Central memory CD8-positive, alpha-beta T cell (primary cell): ENCODE data around the gene BLTP2.
"Not testable (repeated sequence)": the region's sequence is repeated elsewhere in the genome, so short reads cannot be mapped to it uniquely, and the experiment has no call there.

Experiments used
- ATAC-seq: fragments of 150-1000 bp; cut with Tn5 transposase; replicated peaks from 2 replicates; pipeline ENCODE4 v1.10.0; 2022; ENCODE audit warnings: mild to moderate bottlenecking, moderate FRiP score, moderate number of reproducible peaks; ENCODE audit not compliant: poor library complexity, severe bottlenecking; ENCODE audit errors: extremely low read depth
- DNase-seq, 2 donors: peaks; one replicate each; pipeline ENCODE4 v3.0.0; 2021; ENCODE audit warnings: low spot score in 2 of 2
- H3K27ac Mint-ChIP-seq: one replicate; pipeline ENCODE4 v1.8.0; 2022; ENCODE audit warnings: low read depth, mild to moderate bottlenecking, moderate library complexity, mixed read lengths
- H3K27me3 Mint-ChIP-seq: one replicate; pipeline ENCODE4 v1.8.0; 2022; ENCODE audit warnings: mixed read lengths
- H3K36me3 Mint-ChIP-seq: one replicate; pipeline ENCODE4 v1.8.0; 2022; ENCODE audit warnings: mild to moderate bottlenecking, moderate library complexity, mixed read lengths; ENCODE audit not compliant: insufficient read depth
- H3K4me1 Mint-ChIP-seq: one replicate; pipeline ENCODE4 v1.8.0; 2022; ENCODE audit warnings: mixed read lengths
- H3K4me3 Mint-ChIP-seq: one replicate; pipeline ENCODE4 v1.8.0; 2022; ENCODE audit warnings: mild to moderate bottlenecking, moderate library complexity, mixed read lengths
- H3K9me3 Mint-ChIP-seq: one replicate; pipeline ENCODE4 v1.8.0; 2022; ENCODE audit warnings: mixed read lengths

BLTP2 gene

GRCh38 chr17:28612936-28613872 is 31.8 kb downstream of the BLTP2 start:
- no peaks in the 10 kb centered on the region for H3K4me1 Mint-ChIP-seq
- H3K9me3 Mint-ChIP-seq: no peaks in the 10 kb centered on the region
- H3K27me3 Mint-ChIP-seq: no peaks in the 10 kb centered on the region
- no peak overlapping the region for H3K27ac Mint-ChIP-seq
- no peak overlapping the region for H3K4me3 Mint-ChIP-seq
- DNase-seq (no peak), ATAC-seq (no peak)
- H3K36me3 Mint-ChIP-seq: peaks cover 35% of the 10 kb centered on the region

- Mint-ChIP-seq H3K27ac (peak overlapping the region; percentile 47), H3K4me3 (no peak overlapping the region)
- ATAC-seq: no peak
Observed at GRCh38 chr17:28612531-28612930, 32.4 kb downstream of the BLTP2 start.

DNA sequence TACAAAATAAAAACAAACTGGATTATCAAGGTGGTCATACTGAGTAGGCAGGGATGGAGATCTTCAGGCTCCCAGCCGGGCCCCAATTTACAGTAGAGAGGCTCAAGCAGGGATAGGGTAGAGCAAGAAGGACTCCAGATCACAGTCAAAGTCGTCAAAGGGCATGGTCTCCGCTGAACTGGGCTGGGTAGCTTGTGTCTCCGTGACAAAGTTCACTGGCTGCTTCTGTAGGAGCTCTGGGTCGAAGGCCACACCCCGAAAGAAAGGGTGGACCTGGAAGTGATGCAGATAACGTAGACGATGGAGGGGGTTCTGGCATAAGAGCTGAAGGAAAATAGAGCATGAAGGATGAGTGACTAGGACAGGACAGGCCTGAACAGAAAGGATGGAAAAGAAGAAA is 34.6 kb downstream of the BLTP2 start:
- no peak overlapping the region for H3K4me3 Mint-ChIP-seq
- H3K36me3 Mint-ChIP-seq: peaks cover 10% of the 10 kb centered on the region
- no peaks in the 10 kb centered on the region for H3K27me3 Mint-ChIP-seq
- no peaks in the 10 kb centered on the region for H3K9me3 Mint-ChIP-seq
- no peaks in the 10 kb centered on the region for H3K4me1 Mint-ChIP-seq
- peak overlapping the region; percentile 4 for H3K27ac Mint-ChIP-seq
- ATAC-seq (no peak), DNase-seq (no peak)

More at GRCh38 chr17:28612531-28612930, 32.4 kb downstream of the BLTP2 start:
- Mint-ChIP-seq H3K4me1 (no peaks in the 10 kb centered on the region), H3K27me3 (no peaks in the 10 kb centered on the region), H3K36me3 (peaks cover 28% of the 10 kb centered on the region), H3K9me3 (no peaks in the 10 kb centered on the region)
- no peak for DNase-seq

DNA sequence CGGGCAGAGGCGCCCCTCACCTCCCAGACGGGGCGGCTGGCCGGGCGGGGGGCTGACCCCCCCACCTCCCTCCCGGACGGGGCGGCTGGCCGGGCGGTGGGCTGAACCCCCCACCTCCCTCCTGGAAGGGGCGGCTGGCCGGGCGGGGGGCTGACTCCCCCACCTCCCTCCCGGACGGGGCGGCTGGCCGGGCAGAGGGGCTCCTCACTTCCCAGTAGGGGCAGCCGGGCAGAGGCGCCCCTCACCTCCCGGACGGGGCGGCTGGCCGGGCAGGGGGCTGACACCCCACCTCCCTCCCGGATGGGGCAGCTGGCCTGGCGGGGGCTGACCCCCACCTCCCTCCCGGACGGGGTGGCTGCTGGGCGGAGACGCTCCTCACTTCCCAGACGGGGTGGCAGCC is 40.9 kb downstream of the BLTP2 start:
- DNase-seq, H3K27me3 Mint-ChIP-seq, H3K4me1 Mint-ChIP-seq, H3K4me3 Mint-ChIP-seq, H3K27ac Mint-ChIP-seq, H3K9me3 Mint-ChIP-seq, ATAC-seq: not testable (repeated sequence)
- H3K36me3 Mint-ChIP-seq: peaks cover 10% of the 10 kb centered on the region

- Mint-ChIP-seq H3K4me1 (peaks cover 25% of the 10 kb centered on the region), H3K9me3 (no peaks in the 10 kb centered on the region), H3K4me3 (peak overlapping the region; percentile 90), H3K36me3 (peaks cover 14% of the 10 kb centered on the region), H3K27me3 (no peaks in the 10 kb centered on the region), H3K27ac (peak overlapping the region; percentile 95)
- ATAC-seq (peak; percentile 75), DNase-seq (peak in 1 of 2 donors; percentile 63)
Observed at GRCh38 chr17:28599311-28600184, 45.4 kb downstream of the BLTP2 start.

DNA sequence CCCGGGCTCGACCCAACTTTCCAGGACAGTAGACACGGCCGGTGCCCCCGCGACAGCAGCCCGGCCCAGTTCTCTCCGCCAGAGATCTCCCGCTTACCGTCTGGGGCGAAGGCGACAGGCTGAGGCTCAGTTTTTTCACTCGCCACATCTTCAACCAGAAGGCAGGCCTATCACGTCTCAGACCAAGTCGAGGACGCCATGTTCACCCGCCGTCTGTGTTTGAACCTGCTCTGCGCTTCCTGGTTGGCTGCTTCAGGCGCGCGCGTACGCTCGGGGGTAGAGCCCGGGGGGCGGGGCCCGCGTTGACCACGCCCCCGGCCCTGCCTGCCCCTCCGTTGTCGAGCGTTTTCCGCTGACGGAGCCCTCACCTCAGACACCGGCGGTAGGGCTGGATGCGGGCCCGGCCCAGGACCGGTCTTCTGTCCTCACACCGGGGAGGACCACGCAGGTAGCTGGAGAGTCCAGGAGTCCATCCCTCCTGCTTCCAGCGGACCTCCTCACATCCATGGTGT is 46.1 kb downstream of the BLTP2 start, which contains the start of gene SPAG5:
Gene SPAG5 (minus strand): TSS at position 227 of the 512 bp plus-strand sequence. CDS start 79 bp downstream, at position 148.
- peak; percentile 89 for ATAC-seq
- H3K27me3 Mint-ChIP-seq: no peaks in the 10 kb centered on the region
- peak within 1 kb of the TSS; percentile 95 for H3K27ac Mint-ChIP-seq

DNA sequence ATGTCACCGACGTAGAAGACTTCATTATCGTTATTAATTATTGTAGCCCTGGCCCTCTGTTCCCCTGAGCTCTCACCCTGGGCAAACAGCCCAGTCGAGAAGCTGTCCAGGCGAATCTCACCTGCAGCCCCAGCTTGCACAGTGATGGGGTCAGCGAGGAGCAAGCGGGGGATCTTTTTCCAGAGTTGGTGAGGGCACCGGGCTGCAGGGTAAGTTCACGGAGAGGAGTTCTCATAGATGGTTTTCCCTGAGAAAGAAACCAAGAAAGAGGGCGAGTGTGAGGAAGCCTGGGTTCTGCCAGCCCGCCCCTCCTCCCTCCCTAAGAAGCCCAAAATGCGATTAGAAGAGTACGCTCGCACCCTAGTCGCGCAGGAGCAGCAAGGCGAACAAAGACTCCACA is 46.6 kb downstream of the BLTP2 start:
- Mint-ChIP-seq H3K9me3 (no peaks in the 10 kb centered on the region), H3K4me1 (peaks cover 25% of the 10 kb centered on the region), H3K27me3 (no peaks in the 10 kb centered on the region), H3K27ac (peak overlapping the region; percentile 95), H3K4me3 (peak overlapping the region; percentile 90), H3K36me3 (peaks cover 14% of the 10 kb centered on the region)
- ATAC-seq (no peak), DNase-seq (no peak)

More for the DNA sequence above, 46.1 kb downstream of the BLTP2 start, which contains the start of gene SPAG5:
- peaks cover 25% of the 10 kb centered on the region for H3K4me1 Mint-ChIP-seq
- H3K9me3 Mint-ChIP-seq: no peaks in the 10 kb centered on the region
- peak; percentile 93 to 94 for DNase-seq
- peaks cover 14% of the 10 kb centered on the region for H3K36me3 Mint-ChIP-seq
- H3K4me3 Mint-ChIP-seq: peak within 1 kb of the TSS; percentile 90

DNA sequence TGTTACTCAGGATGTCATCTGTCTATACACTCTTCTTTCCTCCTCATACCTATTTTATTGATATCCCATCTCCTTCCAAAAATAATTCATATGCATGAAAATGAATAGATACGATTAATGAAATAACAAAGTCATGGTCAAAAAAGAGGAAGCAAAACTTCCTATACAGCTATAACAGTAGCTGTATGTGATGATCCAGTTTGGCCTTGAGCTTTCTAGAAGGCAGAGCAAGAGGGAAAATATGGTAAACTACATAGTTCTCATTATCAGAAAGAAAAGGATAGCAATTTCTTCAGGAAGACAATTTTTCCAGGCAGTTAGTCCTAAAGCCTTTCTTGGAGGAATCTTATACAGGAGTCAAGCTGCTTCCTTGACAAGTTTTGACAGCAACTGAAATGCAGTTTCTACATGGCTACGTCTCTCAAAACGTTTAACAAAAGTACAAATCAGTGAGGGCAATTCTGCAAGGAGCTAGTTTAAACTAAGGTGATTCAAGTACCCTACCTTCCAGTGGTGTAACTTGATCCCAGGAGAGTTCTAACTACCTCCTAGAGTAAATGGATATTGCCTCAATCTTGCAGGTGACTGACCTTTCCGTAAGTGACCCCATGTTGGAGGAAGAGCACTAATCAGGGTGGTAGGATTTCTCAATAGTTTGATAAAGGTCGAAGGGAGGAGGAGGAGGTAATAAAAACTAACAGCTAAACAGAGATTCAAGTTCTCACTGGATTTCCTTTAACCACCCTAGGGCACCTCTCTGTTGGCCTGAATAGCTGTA is 47.2 kb downstream of the BLTP2 start:
- H3K27me3 Mint-ChIP-seq: no peaks in the 10 kb centered on the region
- H3K4me3 Mint-ChIP-seq: peak overlapping the region; percentile 90
- DNase-seq (no peak), ATAC-seq (no peak)
- peaks cover 25% of the 10 kb centered on the region for H3K4me1 Mint-ChIP-seq
- no peaks in the 10 kb centered on the region for H3K9me3 Mint-ChIP-seq
- H3K27ac Mint-ChIP-seq: peak overlapping the region; percentile 95
- H3K36me3 Mint-ChIP-seq: peaks cover 14% of the 10 kb centered on the region
